OCI-LY7 (cell line): ENCODE data around the gene RTL1. TPM values are rescaled to one million over a fixed set of nuclear protein-coding genes. Genes with fewer than 3 reads are reported as not detected.

Source experiments
- BruUV-seq: library from RNA; stranded (reverse); fragments of 400-500 nt; replicated peaks from 2 replicates; lab custom pipeline; 2021; lab: Mats Ljungman, UMichigan
- CTCF ChIA-PET: fragments of 300-600 bp; sonication (Branson Sonifier 250); formaldehyde crosslinking; loops from one replicate; lab custom pipeline; 2022; ENCODE audit warnings: antibody characterized with exemption; ENCODE audit not compliant: unreplicated experiment; lab: Charles Lee
- POLR2A ChIA-PET: fragments of 300-600 bp; sonication (Branson Sonifier 250); formaldehyde crosslinking; loops from one replicate; lab custom pipeline; 2022; ENCODE audit warnings: antibody characterized with exemption; lab: Charles Lee
- DNase-seq: peaks from one replicate; pipeline ENCODE4 v3.0.0-alpha.2; 2015; ENCODE audit warnings: low spot score
- H2AFZ ChIP-seq: fragments of 200-600 bp; sonication (generic), shearing (Covaris generic); 2 replicates; pipeline ENCODE4 v1.6.1; 2014; ENCODE audit warnings: mild to moderate bottlenecking, antibody characterized with exemption, low read length, moderate library complexity
- H3K27ac ChIP-seq: fragments of 200-600 bp; sonication (generic); 2 replicates; pipeline ENCODE4 v1.5.1; 2014; ENCODE audit warnings: mixed run types, low read depth, mild to moderate bottlenecking, moderate library complexity, low read length, inconsistent platforms; ENCODE audit not compliant: poor library complexity, severe bottlenecking
- H3K36me3 ChIP-seq: fragments of 200-600 bp; sonication (generic); 2 replicates; pipeline ENCODE4 v1.6.1; 2014; ENCODE audit warnings: mild to moderate bottlenecking, antibody characterized with exemption, low read length, moderate library complexity, mixed read lengths; ENCODE audit not compliant: insufficient read depth
- H3K4me1 ChIP-seq: fragments of 200-600 bp; sonication (generic); 2 replicates; pipeline ENCODE4 v1.5.1; 2014; ENCODE audit warnings: mild to moderate bottlenecking, low read length; ENCODE audit not compliant: insufficient read depth, poor library complexity, severe bottlenecking
- H3K4me2 ChIP-seq: fragments of 200-600 bp; sonication (generic); 2 replicates; pipeline ENCODE4 v1.6.1; 2014; ENCODE audit warnings: mild to moderate bottlenecking, low read length
- H3K4me3 ChIP-seq: fragments of 200-600 bp; sonication (generic); 2 replicates; pipeline ENCODE4 v1.5.1; 2014; ENCODE audit warnings: mild to moderate bottlenecking, low read depth, low read length; ENCODE audit not compliant: poor library complexity, severe bottlenecking
- H3K79me2 ChIP-seq: fragments of 200-600 bp; sonication (generic); 2 replicates; pipeline ENCODE4 v1.6.1; 2016; ENCODE audit warnings: low read depth, mild to moderate bottlenecking, low read length, moderate library complexity, mixed read lengths; ENCODE audit not compliant: insufficient read depth
- H3K9me2 ChIP-seq: fragments of 200-600 bp; sonication (generic); 2 replicates; pipeline ENCODE4 v1.6.1; 2016; ENCODE audit warnings: mild to moderate bottlenecking, low read length, mixed read lengths; ENCODE audit not compliant: insufficient read depth
- H3K9me3 ChIP-seq: fragments of 200-600 bp; sonication (generic); 2 replicates; pipeline ENCODE4 v1.6.1; 2014; ENCODE audit warnings: mild to moderate bottlenecking, mixed run types, low read length, mixed read lengths
- H4K20me1 ChIP-seq: fragments of 200-600 bp; sonication (generic); 2 replicates; pipeline ENCODE4 v1.6.1; 2014; ENCODE audit warnings: mild to moderate bottlenecking, antibody characterized with exemption, low read length, moderate library complexity, mixed read lengths; ENCODE audit not compliant: insufficient read depth
- EZH2phosphoT487 ChIP-seq: fragments of 200-600 bp; sonication (generic); IDR thresholded peaks from 2 replicates; pipeline ENCODE4 v1.6.1; 2018; ENCODE audit warnings: low read depth, borderline replicate concordance, mild to moderate bottlenecking, mixed run types, antibody characterized with exemption, low read length, moderate library complexity, mixed read lengths
- intact Hi-C: fragments of 100-400 bp; cut with micrococcal nuclease; formaldehyde crosslinking; loops from one replicate; pipeline ENCODE4 v1.10.0; 2022; ENCODE audit not compliant: unreplicated experiment
- total RNA-seq, 2 experiments: library from RNA; depleted of rRNA in 1 of 2; stranded (reverse); fragments of >200 nt in 1 of 2; shearing (Covaris generic) in 1 of 2; gene quantifications; 2 replicates each; pipeline ENCODE4 v1.2.3, GENCODE V29; 2014 to 2022
- TF ChIP-seq, protein P1 (sequence below): fragments of 200-600 bp; sonication (generic); conservative IDR thresholded peaks from 2 replicates; pipeline ENCODE4 v1.5.1; 2014; ENCODE audit warnings: mild to moderate bottlenecking, antibody characterized with exemption, low read length, moderate library complexity, mixed read lengths

Gene RTL1
- total RNA-seq, 2 experiments from 2014 or later: not detected

DNA sequence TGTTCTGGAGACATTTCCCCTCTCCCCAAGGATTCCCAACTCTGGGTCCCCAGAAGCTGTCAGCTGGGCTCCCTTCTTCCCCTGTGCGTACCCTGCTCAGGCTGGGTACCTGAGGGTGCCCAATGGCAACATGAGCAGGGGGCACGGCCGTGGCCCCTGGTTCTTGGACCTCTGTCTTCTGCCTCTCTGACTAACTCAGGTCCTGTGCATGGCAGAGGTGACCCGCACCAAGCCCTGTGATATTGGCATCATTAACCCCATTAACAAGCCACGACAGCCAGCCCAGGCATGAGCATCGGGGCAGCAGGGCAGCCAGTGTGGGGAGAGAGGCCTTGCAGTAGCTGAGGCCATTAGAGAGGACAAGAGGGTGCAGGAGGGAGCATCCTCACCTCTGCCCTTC is 28.4 kb downstream of the RTL1 start:
- Histone ChIP-seq H3K27ac (no peak overlapping the region), H3K36me3 (no peaks in the 10 kb centered on the region), H3K79me2 (no peaks in the 10 kb centered on the region), H3K4me3 (no peak overlapping the region), H4K20me1 (no peaks in the 10 kb centered on the region), H3K4me1 (no peaks in the 10 kb centered on the region), H3K9me2 (no peaks in the 10 kb centered on the region), H3K9me3 (no peaks in the 10 kb centered on the region), H3K4me2 (no peak overlapping the region), H2AFZ (no peak overlapping the region)
- no peak for TF ChIP-seq EZH2phosphoT487
- TF ChIP-seq, protein P1, sequence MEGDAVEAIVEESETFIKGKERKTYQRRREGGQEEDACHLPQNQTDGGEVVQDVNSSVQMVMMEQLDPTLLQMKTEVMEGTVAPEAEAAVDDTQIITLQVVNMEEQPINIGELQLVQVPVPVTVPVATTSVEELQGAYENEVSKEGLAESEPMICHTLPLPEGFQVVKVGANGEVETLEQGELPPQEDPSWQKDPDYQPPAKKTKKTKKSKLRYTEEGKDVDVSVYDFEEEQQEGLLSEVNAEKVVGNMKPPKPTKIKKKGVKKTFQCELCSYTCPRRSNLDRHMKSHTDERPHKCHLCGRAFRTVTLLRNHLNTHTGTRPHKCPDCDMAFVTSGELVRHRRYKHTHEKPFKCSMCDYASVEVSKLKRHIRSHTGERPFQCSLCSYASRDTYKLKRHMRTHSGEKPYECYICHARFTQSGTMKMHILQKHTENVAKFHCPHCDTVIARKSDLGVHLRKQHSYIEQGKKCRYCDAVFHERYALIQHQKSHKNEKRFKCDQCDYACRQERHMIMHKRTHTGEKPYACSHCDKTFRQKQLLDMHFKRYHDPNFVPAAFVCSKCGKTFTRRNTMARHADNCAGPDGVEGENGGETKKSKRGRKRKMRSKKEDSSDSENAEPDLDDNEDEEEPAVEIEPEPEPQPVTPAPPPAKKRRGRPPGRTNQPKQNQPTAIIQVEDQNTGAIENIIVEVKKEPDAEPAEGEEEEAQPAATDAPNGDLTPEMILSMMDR: no peak
- ChIA-PET POLR2A (no interaction called here), CTCF (no interaction called here)
- intact Hi-C loops: no loop called here
- no TSS peak for BruUV-seq
- DNase-seq: no peak

DNA sequence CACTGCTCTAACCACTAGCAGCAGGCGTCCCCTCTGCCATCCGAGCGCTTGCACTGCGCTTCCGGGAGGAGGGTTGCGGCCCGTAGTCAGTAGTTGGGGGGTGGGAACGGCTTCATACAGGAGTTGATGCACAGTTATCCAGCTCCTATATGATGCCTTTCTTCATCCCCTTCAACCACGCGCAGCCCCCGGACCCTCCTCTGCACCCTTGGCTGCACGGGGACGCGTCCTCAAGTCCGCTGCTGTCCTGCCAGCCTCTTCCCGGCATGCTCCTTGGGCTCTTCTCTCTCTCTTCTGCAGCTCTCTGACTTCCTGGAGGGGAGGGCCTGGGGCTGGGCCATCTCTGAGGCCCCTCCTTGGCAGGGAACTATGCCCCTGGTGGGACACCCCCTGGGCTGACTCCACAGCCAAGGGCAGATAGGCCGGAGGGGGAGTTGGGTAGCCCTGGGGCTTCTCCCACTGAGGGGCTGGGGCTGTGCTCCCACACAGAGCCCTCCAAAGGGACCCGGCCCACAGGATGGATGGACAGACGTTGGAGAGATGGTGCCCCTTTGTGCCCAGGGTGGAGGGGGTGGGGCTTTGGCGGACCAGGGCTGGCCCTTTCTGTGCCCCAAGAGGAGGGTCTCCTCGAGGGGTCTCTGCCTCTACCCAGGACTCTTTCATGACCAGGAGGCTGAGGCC is 29.0 kb downstream of the RTL1 start:
- no peak overlapping the region for H3K4me3 ChIP-seq
- H4K20me1 ChIP-seq: no peaks in the 10 kb centered on the region
- no peaks in the 10 kb centered on the region for H3K4me1 ChIP-seq
- BruUV-seq: no TSS peak
- ChIA-PET POLR2A (interaction anchor here (0.5 kb wide), 1 partner anchor 359 kb away, joined by 4 read pairs; no protein-coding TSS in a partner anchor), CTCF (no interaction called here)
- no peak overlapping the region for H2AFZ ChIP-seq
- no peak overlapping the region for H3K27ac ChIP-seq
- no peaks in the 10 kb centered on the region for H3K79me2 ChIP-seq
- H3K36me3 ChIP-seq: no peaks in the 10 kb centered on the region
- TF ChIP-seq, protein P1: no peak
- TF ChIP-seq EZH2phosphoT487: no peak
- no peaks in the 10 kb centered on the region for H3K9me2 ChIP-seq
- no peaks in the 10 kb centered on the region for H3K9me3 ChIP-seq
- no peak overlapping the region for H3K4me2 ChIP-seq
- intact Hi-C loops: no loop called here
- no peak for DNase-seq

DNA sequence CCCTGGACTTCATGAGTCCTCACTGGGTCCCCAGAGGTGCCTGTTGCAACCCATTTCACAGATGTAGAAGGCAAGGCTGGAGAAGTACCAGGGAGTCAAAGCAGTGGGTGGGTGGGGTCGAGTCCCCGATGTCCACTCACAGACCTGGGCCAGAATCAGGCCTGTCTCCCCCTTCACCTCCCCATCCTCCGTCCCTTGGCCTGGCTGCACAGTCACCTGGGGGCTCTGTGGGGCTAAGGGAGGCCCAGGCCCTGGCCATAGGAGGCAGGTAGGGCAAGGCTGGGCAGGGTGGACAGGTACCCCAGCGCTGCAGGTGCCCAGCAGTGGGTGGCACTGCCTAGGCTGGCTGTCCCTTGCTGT is 29.5 kb downstream of the RTL1 start:
- H3K4me3 ChIP-seq: no peak overlapping the region
- CTCF ChIA-PET: no interaction called here
- H2AFZ ChIP-seq: no peak overlapping the region
- no peak for DNase-seq
- H3K4me1 ChIP-seq: no peaks in the 10 kb centered on the region
- no peaks in the 10 kb centered on the region for H3K36me3 ChIP-seq
- no peak overlapping the region for H3K27ac ChIP-seq
- BruUV-seq: no TSS peak
- POLR2A ChIA-PET: interaction anchor here (0.5 kb wide), 1 partner anchor 358 kb away, joined by 4 read pairs; no protein-coding TSS in a partner anchor
- intact Hi-C loops: no loop called here
- TF ChIP-seq EZH2phosphoT487: no peak
- TF ChIP-seq, protein P1: no peak
- no peaks in the 10 kb centered on the region for H3K79me2 ChIP-seq
- H3K9me2 ChIP-seq: no peaks in the 10 kb centered on the region
- no peaks in the 10 kb centered on the region for H3K9me3 ChIP-seq
- no peak overlapping the region for H3K4me2 ChIP-seq
- H4K20me1 ChIP-seq: no peaks in the 10 kb centered on the region
